NT2/D1 (cell line): ENCODE data around the gene OPTN.

ENCODE experiments used
- DNase-seq: peaks from one replicate; pipeline ENCODE4 v3.0.0-alpha.2; 2011; ENCODE audit warnings: low read depth, low spot score
- H3K27me3 ChIP-seq: 2 replicates; pipeline ENCODE4 v1.6.0; 2011; ENCODE audit warnings: mild to moderate bottlenecking; ENCODE audit not compliant: insufficient read length, insufficient read depth
- H3K36me3 ChIP-seq: 2 replicates; pipeline ENCODE4 v1.6.1; 2011; ENCODE audit warnings: mild to moderate bottlenecking, low read length, mixed read lengths; ENCODE audit not compliant: insufficient read depth, insufficient read length
- H3K4me1 ChIP-seq: 2 replicates; pipeline ENCODE4 v1.5.1; 2011; ENCODE audit not compliant: insufficient read depth, insufficient read length
- H3K4me3 ChIP-seq: 2 replicates; pipeline ENCODE4 v1.5.1; 2011; ENCODE audit warnings: low read depth; ENCODE audit not compliant: insufficient read length
- H3K9ac ChIP-seq: 2 replicates; pipeline ENCODE4 v1.6.0; 2011; ENCODE audit warnings: low read depth; ENCODE audit not compliant: insufficient read length
- H3K9me3 ChIP-seq: 2 replicates; pipeline ENCODE4 v1.5.1; 2011; ENCODE audit warnings: mild to moderate bottlenecking, low read length; ENCODE audit not compliant: insufficient read depth
- SUZ12 ChIP-seq: IDR thresholded peaks from 2 replicates; pipeline ENCODE4 v1.6.1; 2011; ENCODE audit not compliant: insufficient read length, insufficient read depth; ENCODE audit errors: extremely low read depth
- YY1 ChIP-seq: IDR thresholded peaks from 2 replicates; pipeline ENCODE4 v1.6.1; 2011; ENCODE audit not compliant: insufficient read length, insufficient read depth
- ZNF274 ChIP-seq: IDR thresholded peaks from 2 replicates; pipeline ENCODE4 v1.6.1; 2011; ENCODE audit warnings: mild to moderate bottlenecking, low read depth, low read length

Gene OPTN

GRCh38 chr10:13167568-13167967 lies 67.6 kb downstream of the OPTN start:
- Histone ChIP-seq H3K4me1 (no peaks in the 10 kb centered on the region), H3K9me3 (no peaks in the 10 kb centered on the region), H3K27me3 (no peaks in the 10 kb centered on the region), H3K9ac (no peak overlapping the region), H3K4me3 (no peak overlapping the region), H3K36me3 (peaks cover 71% of the 10 kb centered on the region)
- no peak for DNase-seq
- TF ChIP-seq ZNF274, result no peak
- TF ChIP-seq SUZ12, result no peak

- no peaks in the 10 kb centered on the region for H3K9me3 ChIP-seq
- H3K36me3 ChIP-seq, result peaks cover 81% of the 10 kb centered on the region
- no peak for TF ChIP-seq ZNF274
- no peak overlapping the region for H3K9ac ChIP-seq
- no peaks in the 10 kb centered on the region for H3K4me1 ChIP-seq
- no peak for DNase-seq
- no peak overlapping the region for H3K4me3 ChIP-seq
- no peaks in the 10 kb centered on the region for H3K27me3 ChIP-seq
Observed at GRCh38 chr10:13168781-13169180, 68.8 kb downstream of the OPTN start.

- TF ChIP-seq SUZ12, result no peak
- TF ChIP-seq YY1, result no peak
- no peak for TF ChIP-seq ZNF274
- Histone ChIP-seq H3K36me3 (peaks cover 78% of the 10 kb centered on the region), H3K4me3 (no peak overlapping the region), H3K9me3 (no peaks in the 10 kb centered on the region), H3K4me1 (no peaks in the 10 kb centered on the region), H3K27me3 (no peaks in the 10 kb centered on the region), H3K9ac (no peak overlapping the region)
- DNase-seq, result no peak
Observed at GRCh38 chr10:13173616-13174015, 73.7 kb downstream of the OPTN start.

- H3K36me3 ChIP-seq, result peaks cover 80% of the 10 kb centered on the region
Observed at GRCh38 chr10:13180788-13181187, 80.8 kb downstream of the OPTN start.

GRCh38 chr10:13182424-13182823 lies 82.5 kb downstream of the OPTN start:
- no peaks in the 10 kb centered on the region for H3K4me1 ChIP-seq
- H3K4me3 ChIP-seq, result no peak overlapping the region
- H3K9me3 ChIP-seq, result no peaks in the 10 kb centered on the region
- no peak overlapping the region for H3K9ac ChIP-seq
- H3K36me3 ChIP-seq, result peaks cover 84% of the 10 kb centered on the region
- TF ChIP-seq YY1 (no peak), ZNF274 (no peak), SUZ12 (no peak)
- DNase-seq, result no peak
- no peaks in the 10 kb centered on the region for H3K27me3 ChIP-seq

More at GRCh38 chr10:13180788-13181187, 80.8 kb downstream of the OPTN start:
- H3K4me1 ChIP-seq, result no peaks in the 10 kb centered on the region
- H3K27me3 ChIP-seq, result no peaks in the 10 kb centered on the region
- no peak overlapping the region for H3K4me3 ChIP-seq
- H3K9ac ChIP-seq, result no peak overlapping the region
- no peak for TF ChIP-seq ZNF274
- TF ChIP-seq SUZ12, result no peak
- TF ChIP-seq YY1, result no peak
- DNase-seq, result no peak
- no peaks in the 10 kb centered on the region for H3K9me3 ChIP-seq

GRCh38 chr10:13183625-13184024 lies 83.7 kb downstream of the OPTN start:
- Histone ChIP-seq H3K9me3 (no peaks in the 10 kb centered on the region), H3K4me3 (no peak overlapping the region), H3K4me1 (no peaks in the 10 kb centered on the region), H3K27me3 (no peaks in the 10 kb centered on the region), H3K36me3 (peaks cover 88% of the 10 kb centered on the region), H3K9ac (no peak overlapping the region)
- TF ChIP-seq SUZ12 (no peak), YY1 (no peak), ZNF274 (no peak)
- no peak for DNase-seq

GRCh38 chr10:13184276-13184675 lies 84.3 kb downstream of the OPTN start:
- TF ChIP-seq YY1 (no peak), ZNF274 (no peak), SUZ12 (no peak)
- peaks cover 93% of the 10 kb centered on the region for H3K36me3 ChIP-seq
- no peaks in the 10 kb centered on the region for H3K9me3 ChIP-seq
- DNase-seq, result no peak
- no peaks in the 10 kb centered on the region for H3K4me1 ChIP-seq
- H3K4me3 ChIP-seq, result no peak overlapping the region
- no peaks in the 10 kb centered on the region for H3K27me3 ChIP-seq
- no peak overlapping the region for H3K9ac ChIP-seq

GRCh38 chr10:13184730-13185514 lies 85.0 kb downstream of the OPTN start:
- Histone ChIP-seq H3K4me3 (no peak overlapping the region), H3K9ac (no peak overlapping the region), H3K4me1 (no peaks in the 10 kb centered on the region), H3K27me3 (no peaks in the 10 kb centered on the region), H3K9me3 (no peaks in the 10 kb centered on the region), H3K36me3 (peaks cover 94% of the 10 kb centered on the region)
- no peak for TF ChIP-seq YY1
- TF ChIP-seq SUZ12, result no peak
- TF ChIP-seq ZNF274, result no peak
- DNase-seq, result no peak
